ENCODE measurements around the gene ABHD12B. TPM values are rescaled to one million over a fixed set of nuclear protein-coding genes. Genes with fewer than 3 reads are reported as not detected.

Gene ABHD12B
- total RNA-seq, 1 experiment from 2014 or later = 51.0 TPM

DNA sequence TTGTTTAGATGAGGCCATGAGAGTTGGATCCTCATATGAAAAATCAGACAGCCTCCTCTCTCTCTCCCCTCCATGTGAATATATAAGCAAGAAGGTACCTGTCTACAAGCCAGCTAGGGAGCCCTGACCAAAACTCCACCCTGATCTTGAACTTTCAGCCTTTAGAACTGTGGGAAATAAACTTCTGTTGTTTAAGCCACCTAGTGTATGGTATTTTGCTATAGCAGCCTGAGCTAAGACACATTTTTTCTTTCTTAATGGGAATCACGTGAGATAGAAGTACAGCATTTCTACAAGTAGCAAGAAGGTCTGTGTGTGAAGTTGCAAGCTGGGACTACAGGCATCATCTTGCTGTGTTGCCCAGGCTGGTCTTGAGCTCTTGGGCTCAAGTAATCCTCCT lies 16.3 kb upstream of the ABHD12B start:
- Histone ChIP-seq H3K4me1 (ENCODE audit: insufficient read depth, low read length) (no peaks in the 10 kb centered on the region; the same call in 1 of the 2 replicates), H3K9me3 (ENCODE audit: control insufficient read depth, low read depth, low read length) (no peaks in the 10 kb centered on the region), H3K23ac (ENCODE audit: insufficient read length, low read depth, low read length) (no peak overlapping the region), H3K18ac (ENCODE audit: insufficient read length, low read depth, low read length) (no peak overlapping the region), H4K5ac (ENCODE audit: insufficient read length, low read depth, low read length) (no peak overlapping the region), H2BK5ac (ENCODE audit: insufficient read length, low read length) (no peak overlapping the region), H3K79me1 (ENCODE audit: insufficient read depth, low read depth, low read length, poor library complexity, severe bottlenecking) (no peaks in the 10 kb centered on the region), H2BK120ac (ENCODE audit: low read depth, low read length, poor library complexity, severe bottlenecking) (no peak overlapping the region), H2BK12ac (ENCODE audit: insufficient read length, low read depth, low read length) (no peak overlapping the region), H3K4ac (ENCODE audit: low read depth, low read length) (no peak overlapping the region), H3K27ac (ENCODE audit: insufficient read length, low read depth, low read length) (no peak overlapping the region), H2BK20ac (ENCODE audit: low read depth, low read length, poor library complexity, severe bottlenecking) (no peak overlapping the region), H3T11ph (ENCODE audit: low read length) (no peak overlapping the region), H2BK15ac (ENCODE audit: low read depth, low read length) (no peak overlapping the region), H4K20me1 (ENCODE audit: control insufficient read depth, insufficient read depth, insufficient read length) (no peaks in the 10 kb centered on the region), H3K9ac (ENCODE audit: extremely low read depth, insufficient read length, low read length) (no peak overlapping the region), H3K23me2 (ENCODE audit: insufficient read length, low read depth, low read length, poor library complexity, severe bottlenecking) (no peaks in the 10 kb centered on the region), H2AFZ (ENCODE audit: low read length) (no peak overlapping the region), H4K8ac (replicated peaks; ENCODE audit: insufficient read length, low read depth, low read length) (no peak overlapping the region), H3K14ac (ENCODE audit: insufficient read depth, low read length) (no peak overlapping the region), H2AK5ac (ENCODE audit: insufficient read length, low read length) (no peak overlapping the region), H3K56ac (ENCODE audit: insufficient read length, low read depth, low read length) (no peak overlapping the region), H3K79me2 (ENCODE audit: insufficient read depth, low read length) (no peaks in the 10 kb centered on the region), H4K91ac (ENCODE audit: insufficient read length, low read depth, low read length) (no peak overlapping the region), H3K4me2 (ENCODE audit: insufficient read depth, insufficient read length, low read length) (no peak overlapping the region), H3K27me3 (ENCODE audit: insufficient read depth, low read length) (no peaks in the 10 kb centered on the region)
- no peaks in the 10 kb centered on the region; a peak in 1 of 7 replicates for H3K36me3 Mint-ChIP-seq (ENCODE audit: insufficient read depth in 1 of 3, low read depth in 3 of 3)
- H3K4me1 Mint-ChIP-seq = peaks cover 11 to 16% of the 10 kb centered on the region in 2 experiments
- no peak overlapping the region for H3K4me3 Mint-ChIP-seq
- no peak for DNase-seq
- H3K9me3 Mint-ChIP-seq = no peaks in the 10 kb centered on the region; a peak in 1 of 5 replicates
- WGBS (ENCODE audit: extremely low coverage, insufficient read length, low lambda C conversion rate) = no CpG with 5 or more reads among the region's 1 CpG
- TF ChIP-seq, protein P1, sequence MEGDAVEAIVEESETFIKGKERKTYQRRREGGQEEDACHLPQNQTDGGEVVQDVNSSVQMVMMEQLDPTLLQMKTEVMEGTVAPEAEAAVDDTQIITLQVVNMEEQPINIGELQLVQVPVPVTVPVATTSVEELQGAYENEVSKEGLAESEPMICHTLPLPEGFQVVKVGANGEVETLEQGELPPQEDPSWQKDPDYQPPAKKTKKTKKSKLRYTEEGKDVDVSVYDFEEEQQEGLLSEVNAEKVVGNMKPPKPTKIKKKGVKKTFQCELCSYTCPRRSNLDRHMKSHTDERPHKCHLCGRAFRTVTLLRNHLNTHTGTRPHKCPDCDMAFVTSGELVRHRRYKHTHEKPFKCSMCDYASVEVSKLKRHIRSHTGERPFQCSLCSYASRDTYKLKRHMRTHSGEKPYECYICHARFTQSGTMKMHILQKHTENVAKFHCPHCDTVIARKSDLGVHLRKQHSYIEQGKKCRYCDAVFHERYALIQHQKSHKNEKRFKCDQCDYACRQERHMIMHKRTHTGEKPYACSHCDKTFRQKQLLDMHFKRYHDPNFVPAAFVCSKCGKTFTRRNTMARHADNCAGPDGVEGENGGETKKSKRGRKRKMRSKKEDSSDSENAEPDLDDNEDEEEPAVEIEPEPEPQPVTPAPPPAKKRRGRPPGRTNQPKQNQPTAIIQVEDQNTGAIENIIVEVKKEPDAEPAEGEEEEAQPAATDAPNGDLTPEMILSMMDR (conservative IDR thresholded peaks at IDR 0.05) = 0 out of 3 replicates have a peak, but pooled peaks have one; percentile 21
- H3K27ac Mint-ChIP-seq = no peak overlapping the region; a peak in 1 of 7 replicates
- peaks cover 2% of the 10 kb centered on the region; the same call in 1 of the 2 replicates for H3K27me3 Mint-ChIP-seq (ENCODE audit: low read depth)

Data from H9 (cell line).